Large intestine (tissue), 3 donors: ENCODE results near the gene RABEP1. TPM values are rescaled to one million over a fixed set of nuclear protein-coding genes. Genes with fewer than 3 reads are reported as not detected.
A peak's percentile ranks its signal among the peaks of the same experiment; 100 is the strongest.

Experiments used
- DNase-seq, 2 donors: peaks; one replicate each; pipeline versions ENCODE4 v3.0.0 to v3.0.0-alpha.2; 2013
- H3K27ac ChIP-seq: one replicate; pipeline ENCODE4 v1.5.1; 2013; ENCODE audit warnings: low read length
- H3K27me3 ChIP-seq: 2 replicates; pipeline ENCODE4 v1.6.1; 2013; ENCODE audit warnings: low read length; ENCODE audit not compliant: control insufficient read depth, insufficient read depth
- H3K36me3 ChIP-seq: 2 replicates; pipeline ENCODE4 v1.6.1; 2013; ENCODE audit warnings: low read length; ENCODE audit not compliant: control insufficient read depth, insufficient read depth
- H3K4me1 ChIP-seq: one replicate; pipeline ENCODE4 v1.6.1; 2013; ENCODE audit warnings: low read length; ENCODE audit not compliant: control insufficient read depth, insufficient read depth
- H3K4me3 ChIP-seq: one replicate; pipeline ENCODE4 v1.5.1; 2013; ENCODE audit warnings: low read length
- H3K9me3 ChIP-seq: one replicate; pipeline ENCODE4 v1.6.1; 2013; ENCODE audit warnings: mild to moderate bottlenecking, low read depth, low read length, moderate library complexity; ENCODE audit not compliant: control insufficient read depth
- WGBS: methylation state at CpG from one replicate; pipeline ENCODE4 v1.1.5; 2013; ENCODE audit warnings: low lambda C conversion rate; ENCODE audit not compliant: insufficient coverage; 5-methylcytosine and 5-hydroxymethylcytosine counted together
- polyA plus RNA-seq: library from polyadenylated mRNA; unstranded; fragments of 120-200 nt; gene quantifications from one replicate; pipeline ENCODE4 v1.2.1, GENCODE V29; 2013

The RABEP1 gene
- polyA plus RNA-seq, 1 donor: 42.5 TPM

GRCh38 chr17:5309851-5310250, 27.8 kb downstream of the RABEP1 start:
- no peak for DNase-seq
- Histone ChIP-seq H3K4me3 (no peak overlapping the region), H3K36me3 (peaks cover 18% of the 10 kb centered on the region), H3K9me3 (no peaks in the 10 kb centered on the region), H3K4me1 (no peaks in the 10 kb centered on the region), H3K27ac (no peak overlapping the region), H3K27me3 (no peaks in the 10 kb centered on the region)

GRCh38 chr17:5325851-5326250, 43.8 kb downstream of the RABEP1 start:
- no peaks in the 10 kb centered on the region for H3K4me1 ChIP-seq
- DNase-seq: no peak
- no peaks in the 10 kb centered on the region for H3K27me3 ChIP-seq
- no peak overlapping the region for H3K27ac ChIP-seq
- H3K36me3 ChIP-seq: no peaks in the 10 kb centered on the region
- no peak overlapping the region for H3K4me3 ChIP-seq
- H3K9me3 ChIP-seq: peaks cover 4% of the 10 kb centered on the region
- WGBS: 100% methylated on average over 2 of the region's 4 CpGs

GRCh38 chr17:5329784-5330557, 47.9 kb downstream of the RABEP1 start:
- DNase-seq: no peak
- Histone ChIP-seq H3K27ac (no peak overlapping the region), H3K4me3 (no peak overlapping the region), H3K9me3 (no peaks in the 10 kb centered on the region), H3K4me1 (no peaks in the 10 kb centered on the region), H3K36me3 (peaks cover 10% of the 10 kb centered on the region), H3K27me3 (no peaks in the 10 kb centered on the region)
- WGBS: 33% methylated on average over 1 of the region's 2 CpGs

- H3K4me3 ChIP-seq: no peak overlapping the region
- H3K9me3 ChIP-seq: no peaks in the 10 kb centered on the region
- H3K36me3 ChIP-seq: peaks cover 13% of the 10 kb centered on the region
- no peak for DNase-seq
- no CpG with 5 or more reads among the region's 2 CpGs for WGBS
- no peaks in the 10 kb centered on the region for H3K4me1 ChIP-seq
- H3K27ac ChIP-seq: no peak overlapping the region
- no peaks in the 10 kb centered on the region for H3K27me3 ChIP-seq
These were observed 48.9 kb downstream of the RABEP1 start for GRCh38 chr17:5330981-5331380.

- no peaks in the 10 kb centered on the region for H3K4me1 ChIP-seq
- DNase-seq: no peak
- H3K9me3 ChIP-seq: no peaks in the 10 kb centered on the region
- H3K36me3 ChIP-seq: peaks cover 13% of the 10 kb centered on the region
- H3K4me3 ChIP-seq: no peak overlapping the region
- H3K27me3 ChIP-seq: no peaks in the 10 kb centered on the region
- WGBS: 100% methylated on average over 2 of the region's 4 CpGs
- no peak overlapping the region for H3K27ac ChIP-seq
These were observed 49.4 kb downstream of the RABEP1 start for GRCh38 chr17:5331506-5331905.

GRCh38 chr17:5344914-5345313, 62.8 kb downstream of the RABEP1 start:
- Histone ChIP-seq H3K9me3 (no peaks in the 10 kb centered on the region), H3K27me3 (no peaks in the 10 kb centered on the region), H3K36me3 (peaks cover 20% of the 10 kb centered on the region), H3K4me1 (no peaks in the 10 kb centered on the region), H3K4me3 (no peak overlapping the region), H3K27ac (no peak overlapping the region)
- 94% methylated on average over 2 of the region's 9 CpGs for WGBS
- DNase-seq: peak in 1 of 2 donors; percentile 8

- no CpG with 5 or more reads among the region's 4 CpGs for WGBS
These were observed 70.7 kb downstream of the RABEP1 start for GRCh38 chr17:5352681-5353289.

GRCh38 chr17:5354310-5354709, 72.2 kb downstream of the RABEP1 start:
- H3K27me3 ChIP-seq: no peaks in the 10 kb centered on the region
- no peak overlapping the region for H3K4me3 ChIP-seq
- no peak overlapping the region for H3K27ac ChIP-seq
- DNase-seq: no peak
- peaks cover 60% of the 10 kb centered on the region for H3K36me3 ChIP-seq
- H3K4me1 ChIP-seq: no peaks in the 10 kb centered on the region
- H3K9me3 ChIP-seq: no peaks in the 10 kb centered on the region
- 90% methylated on average over 2 of the region's 2 CpGs for WGBS

More at GRCh38 chr17:5352681-5353289, 70.7 kb downstream of the RABEP1 start:
- Histone ChIP-seq H3K27ac (no peak overlapping the region), H3K27me3 (no peaks in the 10 kb centered on the region), H3K36me3 (peaks cover 61% of the 10 kb centered on the region), H3K9me3 (no peaks in the 10 kb centered on the region), H3K4me1 (no peaks in the 10 kb centered on the region), H3K4me3 (no peak overlapping the region)
- DNase-seq: no peak

- H3K27me3 ChIP-seq: no peaks in the 10 kb centered on the region
- no peak overlapping the region for H3K4me3 ChIP-seq
- no peaks in the 10 kb centered on the region for H3K9me3 ChIP-seq
- H3K27ac ChIP-seq: no peak overlapping the region
- H3K36me3 ChIP-seq: peaks cover 57% of the 10 kb centered on the region
- H3K4me1 ChIP-seq: no peaks in the 10 kb centered on the region
- WGBS: no CpG with 5 or more reads among the region's 2 CpGs
- DNase-seq: no peak
These were observed 72.9 kb downstream of the RABEP1 start for GRCh38 chr17:5354886-5355415.

- no peaks in the 10 kb centered on the region for H3K27me3 ChIP-seq
- H3K4me1 ChIP-seq: no peaks in the 10 kb centered on the region
- WGBS: no CpG with 5 or more reads among the region's 3 CpGs
- H3K27ac ChIP-seq: no peak overlapping the region
- no peaks in the 10 kb centered on the region for H3K9me3 ChIP-seq
- DNase-seq: no peak
- peaks cover 56% of the 10 kb centered on the region for H3K36me3 ChIP-seq
- H3K4me3 ChIP-seq: no peak overlapping the region
These were observed 73.5 kb downstream of the RABEP1 start for GRCh38 chr17:5355421-5356129.
